Activated T-helper 1 cell treated with anti-CD3 and anti-CD28 coated beads, Interleukin-2, amount 50 U/mL, for 16 hours (primary cell): ENCODE data around the gene SET.
"Not testable (repeated sequence)": the region's sequence is repeated elsewhere in the genome, so short reads cannot be mapped to it uniquely, and the experiment has no call there.

Experiments
- DNase-seq, 2 donors: peaks; one replicate each; pipeline ENCODE4 v3.0.0-alpha.2; 2020; ENCODE audit warnings: low read depth in 1 of 2, low spot score in 1 of 2

Gene SET

GRCh38 chr9:128685636-128686489, 3.2 kb upstream of the SET start:
- peak in 1 of 2 donors; percentile 20 for DNase-seq

- DNase-seq: no peak
Measured at GRCh38 chr9:128687453-128687852, 1.6 kb upstream of the SET start.

GRCh38 chr9:128689293-128689774, 312 bp downstream of the SET start:
- peak in 1 of 2 donors; percentile 27 for DNase-seq

- DNase-seq: peak in 1 of 2 donors; percentile 39
Measured at GRCh38 chr9:128689820-128690683, 1.0 kb downstream of the SET start.

- no peak for DNase-seq
Measured at GRCh38 chr9:128690684-128691034, 1.6 kb downstream of the SET start.

GRCh38 chr9:128693738-128694137, 4.7 kb downstream of the SET start:
- DNase-seq: not testable (repeated sequence)

GRCh38 chr9:128694344-128694743, 5.3 kb downstream of the SET start:
- DNase-seq: no peak

GRCh38 chr9:128696923-128697707, 8.1 kb downstream of the SET start:
- no peak for DNase-seq

- DNase-seq: not testable (repeated sequence)
Measured at GRCh38 chr9:128699096-128699795, 10.2 kb downstream of the SET start.

GRCh38 chr9:128701227-128701854, 12.3 kb downstream of the SET start:
- DNase-seq: no peak

GRCh38 chr9:128702445-128702948, 13.5 kb downstream of the SET start, which contains the start of gene PKN3:
Gene PKN3, plus strand, starts transcription at chr9:128702503. Its CDS starts 413 bp downstream, at chr9:128702916.
- DNase-seq: peak; percentile 73 to 81

- DNase-seq: no peak
Measured at GRCh38 chr9:128702949-128703615, 14.1 kb downstream of the SET start.

- DNase-seq: no peak
Measured at GRCh38 chr9:128703616-128704355, 14.8 kb downstream of the SET start.

GRCh38 chr9:128704356-128704670, 15.3 kb downstream of the SET start:
- DNase-seq: no peak

- DNase-seq: no peak
Measured at GRCh38 chr9:128705051-128705965, 16.3 kb downstream of the SET start.

GRCh38 chr9:128706045-128706444, 17.0 kb downstream of the SET start:
- DNase-seq: no peak

- DNase-seq: no peak
Measured at GRCh38 chr9:128706671-128707381, 17.8 kb downstream of the SET start.
